ENCODE measurements around the gene R3HDM4.

R3HDM4 gene

GRCh38 chr19:947090-947706, 34.2 kb upstream of the R3HDM4 start:
- no peak for DNase-seq

DNA sequence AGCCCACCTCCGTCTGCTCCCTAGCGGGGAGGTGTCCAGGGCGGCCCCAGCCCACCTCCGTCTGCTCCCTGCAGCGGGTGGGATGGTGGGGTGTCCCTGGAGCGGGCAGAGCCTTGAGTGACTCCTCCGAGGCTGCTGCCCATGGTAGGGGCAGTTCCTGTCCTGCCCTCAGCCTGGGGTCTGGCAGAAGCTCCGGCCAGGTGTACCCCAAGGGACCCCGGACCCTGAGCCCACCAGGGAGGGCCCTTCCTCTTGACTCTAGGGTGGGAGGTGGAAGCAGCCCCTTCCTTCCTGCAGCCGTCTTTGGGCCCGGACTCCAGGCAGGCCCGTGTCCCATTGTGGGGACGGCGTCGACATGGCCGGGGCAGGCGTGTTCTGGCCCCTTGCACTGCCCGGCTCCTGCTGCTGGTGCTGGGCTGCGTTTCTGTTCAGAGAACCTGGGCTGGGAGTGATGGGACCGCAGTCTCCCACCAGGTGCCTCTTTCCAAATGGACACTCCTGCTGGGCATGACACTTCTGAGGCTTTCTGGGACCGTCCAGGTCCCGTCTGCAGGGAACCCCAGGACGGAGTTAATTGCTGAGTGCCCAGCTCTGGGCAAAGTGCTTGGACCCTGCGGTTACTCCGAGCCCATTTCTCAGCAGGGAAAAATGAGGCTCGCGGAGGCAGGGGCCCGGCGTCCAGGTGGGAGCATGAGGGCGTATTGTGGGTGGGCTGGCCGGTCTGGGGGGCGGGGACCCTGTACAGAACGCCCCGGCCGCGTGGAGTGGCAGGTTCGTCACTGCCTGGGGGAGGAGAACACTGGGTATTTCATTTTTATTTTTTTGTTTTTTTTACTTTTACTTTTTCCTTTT, 32.6 kb upstream of the R3HDM4 start:
- DNase-seq: no peak

DNA sequence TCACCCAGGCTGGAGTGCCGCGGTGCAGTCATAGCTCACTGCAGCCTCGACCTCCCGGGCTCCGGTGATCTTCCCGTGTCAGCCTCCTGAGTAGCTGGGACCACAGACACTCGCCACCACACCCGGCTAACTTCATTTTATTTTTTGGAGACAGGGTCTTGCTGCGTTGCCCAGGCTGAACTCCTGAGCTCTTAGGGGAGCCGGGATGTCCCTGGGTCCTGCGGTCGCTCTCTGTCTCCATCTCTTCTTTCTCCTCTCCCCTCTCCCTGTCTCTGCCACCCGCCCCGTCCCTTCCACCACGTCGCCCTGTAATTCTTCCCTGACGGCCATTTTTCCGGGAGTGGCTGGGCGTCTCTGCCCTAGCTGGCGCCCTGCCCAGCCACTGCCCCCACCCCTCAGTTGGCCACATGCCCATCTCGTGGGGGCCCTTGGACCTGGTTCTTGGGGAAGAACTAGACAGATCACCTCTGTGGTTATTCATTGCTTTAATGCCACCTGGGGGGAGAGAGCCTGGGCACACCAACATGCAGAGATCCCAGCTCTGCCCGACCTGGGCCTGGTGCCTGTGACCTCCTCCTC, 31.7 kb upstream of the R3HDM4 start:
- DNase-seq: no peak

GRCh38 chr19:944171-944567, 31.1 kb upstream of the R3HDM4 start:
- no peak for DNase-seq

DNA sequence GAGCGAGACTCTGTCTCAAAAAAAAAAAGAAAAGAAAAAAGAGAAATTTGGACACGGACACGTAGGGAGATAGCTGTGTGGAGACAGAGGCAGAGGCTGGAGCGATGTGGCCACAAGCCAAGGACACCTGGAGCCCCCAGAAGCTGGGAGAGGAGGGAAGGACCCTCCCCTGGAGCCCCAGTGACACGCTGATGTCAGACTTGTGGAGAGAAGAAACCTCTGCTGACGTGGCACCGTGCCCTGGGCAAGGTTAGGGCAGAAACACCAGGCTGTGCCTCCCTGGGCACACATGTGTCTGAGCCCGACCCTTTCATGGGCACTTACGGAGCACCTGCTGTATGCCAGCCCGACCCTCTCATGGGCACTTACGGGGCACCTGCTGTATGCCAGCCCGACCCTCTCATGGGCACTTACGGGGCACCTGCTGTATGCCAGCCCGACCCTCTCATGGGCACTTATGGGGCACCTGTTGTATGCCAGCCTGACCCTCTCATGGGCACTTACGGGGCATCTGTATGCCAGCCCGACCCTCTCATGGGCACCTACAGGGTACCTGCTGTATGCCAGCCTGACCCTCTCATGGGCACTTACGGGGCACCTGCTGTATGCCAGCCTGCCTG, 30.6 kb upstream of the R3HDM4 start:
- no peak for DNase-seq

GRCh38 chr19:942133-942645, 29.2 kb upstream of the R3HDM4 start:
- DNase-seq: no peak

- no peak for DNase-seq
These were observed 28.5 kb upstream of the R3HDM4 start for GRCh38 chr19:941292-942132.

- peak; percentile 66 for DNase-seq
These were observed 27.7 kb upstream of the R3HDM4 start for GRCh38 chr19:940591-941291.

DNA sequence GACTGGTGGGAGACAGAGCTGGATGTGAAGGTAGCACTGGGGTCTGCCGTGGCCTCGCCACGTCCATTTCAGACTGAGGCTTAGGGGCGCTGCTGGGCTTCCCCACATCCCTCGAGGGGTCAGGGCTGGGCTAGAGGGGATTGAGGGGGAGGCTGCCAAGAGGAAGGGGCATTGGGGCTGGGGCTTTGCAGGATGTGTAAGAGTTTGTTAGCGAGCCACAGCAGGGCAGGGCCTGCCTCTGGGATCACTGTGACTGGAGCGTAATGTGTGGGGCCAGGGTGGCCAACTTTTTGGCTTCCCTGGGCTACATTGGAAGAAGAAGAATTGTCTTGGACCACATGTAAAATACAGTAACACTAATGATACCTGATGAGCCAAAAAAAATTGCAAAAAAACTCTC, 26.9 kb upstream of the R3HDM4 start:
- DNase-seq: no peak

- no peak for DNase-seq
These were observed 26.4 kb upstream of the R3HDM4 start for GRCh38 chr19:939439-939838.

DNA sequence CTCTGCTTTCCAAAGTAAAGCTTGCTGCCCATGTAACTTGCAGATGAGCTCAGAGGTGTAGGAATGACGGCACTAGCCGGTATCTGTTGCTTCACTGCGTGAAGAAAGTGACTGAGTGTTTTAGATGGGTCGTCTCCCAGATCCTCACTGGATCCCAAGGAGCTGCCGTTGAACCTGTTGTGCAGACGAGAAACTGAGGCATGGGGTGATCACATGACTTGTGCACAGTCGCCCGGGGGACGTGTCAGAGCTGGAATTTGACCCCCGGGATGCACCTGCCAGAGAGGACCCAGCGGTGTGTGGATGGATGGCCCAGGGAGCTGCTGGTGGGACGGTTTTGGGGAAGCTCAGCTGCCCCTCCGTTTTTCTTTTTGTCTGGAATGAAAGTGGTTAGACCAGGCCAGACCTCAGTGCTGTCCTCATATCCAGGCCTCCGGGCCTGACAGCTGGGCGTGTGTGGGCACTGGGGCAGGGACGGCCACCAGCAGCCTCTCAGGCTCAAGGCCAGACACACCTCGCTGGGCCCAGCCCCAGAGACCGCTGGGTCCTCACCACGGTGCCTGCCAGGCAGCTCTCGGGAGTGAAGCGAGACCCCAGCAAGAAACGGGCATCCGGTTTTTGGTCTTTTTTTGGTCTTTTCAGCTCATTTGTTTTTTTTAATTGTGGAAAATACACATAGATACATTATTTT, 25.4 kb upstream of the R3HDM4 start:
- no peak for DNase-seq

DNA sequence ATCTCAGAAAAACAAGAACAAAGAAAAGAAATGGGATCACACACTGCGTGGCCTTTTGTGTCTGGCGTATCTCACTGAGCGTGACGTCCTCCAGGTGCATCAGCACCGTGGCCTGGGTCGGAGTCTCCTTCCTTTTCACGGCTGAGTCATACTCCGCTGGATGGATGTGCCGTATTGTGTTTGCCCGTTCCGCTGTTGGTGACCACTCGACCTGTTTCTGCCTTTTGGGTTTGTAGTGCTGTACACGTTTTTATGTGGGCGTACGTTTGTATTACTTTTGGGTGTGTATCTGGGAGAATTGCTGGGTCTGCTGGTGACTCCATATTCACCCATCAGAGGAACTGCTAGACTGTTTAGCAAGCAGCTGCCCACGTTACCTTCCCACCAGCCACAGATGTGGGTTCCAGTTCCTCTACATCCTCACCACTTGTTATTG, 24.3 kb upstream of the R3HDM4 start:
- DNase-seq: peak; percentile 96

- DNase-seq: no peak
These were observed 23.1 kb upstream of the R3HDM4 start for GRCh38 chr19:936175-936546.

- DNase-seq: peak; percentile 63
These were observed 22.0 kb upstream of the R3HDM4 start for GRCh38 chr19:934865-935479.

- DNase-seq: no peak
These were observed 21.3 kb upstream of the R3HDM4 start for GRCh38 chr19:934197-934840.

DNA sequence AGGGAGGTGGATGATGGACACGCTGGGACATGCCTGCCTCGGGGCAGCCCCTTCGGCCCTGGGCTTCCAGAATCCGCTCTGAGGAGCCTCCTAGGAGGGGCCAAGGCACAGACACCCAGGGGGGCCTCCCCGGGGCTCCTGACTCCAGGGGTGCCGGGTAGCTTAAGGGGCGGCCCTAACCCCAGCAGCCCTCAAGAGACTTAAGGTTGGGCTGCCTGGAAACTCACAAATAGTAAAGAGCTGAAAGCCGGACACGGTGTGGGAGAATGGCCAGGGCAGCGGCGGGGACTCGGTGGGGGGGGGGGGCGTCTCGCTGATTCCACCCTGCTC, 20.5 kb upstream of the R3HDM4 start:
- DNase-seq: no peak

DNA sequence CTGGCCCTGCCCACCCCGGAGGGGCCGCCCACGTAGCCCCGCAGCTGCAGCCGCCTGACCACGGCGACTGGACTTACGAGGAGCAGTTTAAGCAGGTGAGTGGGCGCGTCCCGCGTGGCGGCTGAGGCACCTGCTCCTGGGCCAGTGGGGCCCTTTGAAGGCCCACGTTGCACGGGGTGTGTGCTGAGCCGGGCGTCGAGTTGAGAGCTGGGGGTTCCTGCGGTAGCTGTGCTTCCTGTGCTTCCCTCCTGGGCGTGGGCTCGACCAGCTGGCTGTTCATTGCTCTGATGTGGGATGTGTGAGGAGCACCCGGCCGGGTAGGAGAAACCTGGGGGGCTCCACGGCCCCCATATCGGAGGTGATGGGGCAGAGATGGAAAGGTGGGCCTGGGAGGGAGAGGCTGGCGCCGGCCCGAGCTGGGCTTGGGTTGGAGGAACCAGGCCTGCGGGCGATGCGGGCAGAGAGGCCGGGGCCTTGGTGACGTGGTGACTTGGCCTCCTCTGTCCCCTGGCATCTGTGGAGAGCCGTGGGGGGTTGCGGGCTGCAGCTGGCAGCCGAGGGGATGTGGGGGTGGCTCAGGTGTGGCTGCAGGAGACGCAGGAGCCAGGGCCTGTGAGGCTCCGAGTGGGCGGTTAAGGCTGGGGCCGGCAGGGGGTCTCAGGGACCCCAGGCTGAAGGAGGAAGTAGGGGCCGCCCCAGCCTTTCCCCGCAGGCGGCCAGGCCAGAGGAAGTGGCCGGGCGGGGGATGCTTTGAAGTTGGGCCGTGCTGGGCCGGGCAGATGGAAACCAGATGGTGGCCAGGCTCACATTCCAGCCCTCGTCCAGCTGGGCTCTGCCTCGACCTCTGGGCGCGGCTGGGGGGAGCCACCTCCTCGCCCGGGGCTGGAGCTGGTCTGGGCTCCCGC, 19.9 kb upstream of the R3HDM4 start:
- peak; percentile 64 for DNase-seq

GRCh38 chr19:931860-932647, 19.0 kb upstream of the R3HDM4 start:
- no peak for DNase-seq

DNA sequence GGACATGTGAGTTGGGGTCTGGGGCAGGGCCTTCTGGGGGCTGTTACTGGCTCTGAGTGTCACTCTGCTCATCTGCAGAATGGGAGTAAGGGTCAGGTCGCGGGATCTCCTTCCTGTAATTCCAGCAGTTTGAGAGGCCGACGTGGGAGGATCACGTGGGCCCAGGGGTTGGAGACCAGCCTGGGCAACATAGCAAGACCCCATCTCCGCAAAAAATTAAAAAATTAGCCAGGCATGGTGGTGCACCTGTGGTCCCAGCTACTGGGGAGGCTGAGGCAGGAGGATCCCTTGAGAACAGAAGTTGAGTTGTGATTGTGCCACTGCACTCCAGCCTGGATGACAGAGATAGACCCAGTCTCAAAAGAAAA, 16.9 kb upstream of the R3HDM4 start:
- DNase-seq: no peak

Data from inflammatory macrophage treated with lipopolysaccharide for 4 hours (primary cell).